Measurements from ENCODE around the gene CRIP1.

CRIP1 gene

DNA sequence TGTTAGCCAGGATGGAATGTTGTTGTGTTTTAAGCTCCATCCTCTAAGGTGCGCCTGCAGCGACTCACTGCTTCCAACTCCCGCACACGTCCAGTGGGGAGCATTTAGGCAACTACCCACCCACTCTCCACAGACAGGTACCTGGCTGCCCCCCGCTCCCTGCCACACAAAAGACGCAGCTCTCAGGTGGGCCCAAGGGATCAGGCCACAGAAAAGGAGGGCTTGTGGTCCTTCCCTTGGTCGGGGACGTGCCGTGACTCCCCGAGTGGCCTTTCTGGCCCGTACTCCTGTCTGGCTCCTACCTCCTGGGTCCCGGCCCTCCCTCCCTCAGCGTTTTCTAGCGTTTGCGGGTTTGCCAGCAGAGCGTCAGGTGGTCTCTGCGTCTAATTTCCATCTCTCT, 20.6 kb downstream of the CRIP1 start:
- no peak for DNase-seq

DNA sequence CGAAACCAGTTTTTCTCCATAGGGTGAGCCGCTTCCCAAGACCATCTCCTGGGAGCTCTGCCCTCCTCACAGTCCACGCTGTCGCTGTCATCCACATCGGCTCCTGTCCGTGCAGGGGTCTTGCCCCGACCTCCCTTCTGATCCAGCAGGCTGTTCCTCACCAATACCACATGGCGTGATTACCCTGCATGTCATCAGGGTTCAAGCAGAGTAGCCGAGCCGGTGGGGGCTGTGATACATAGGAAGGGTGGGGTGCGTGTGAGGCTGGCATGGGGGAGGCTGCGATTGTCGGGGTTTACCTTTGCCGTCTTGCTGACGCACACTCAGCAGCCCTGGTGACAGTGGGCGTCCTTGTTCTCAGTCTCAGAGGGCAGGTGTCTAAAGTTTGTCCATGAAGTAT, 21.4 kb downstream of the CRIP1 start:
- DNase-seq = no peak

DNA sequence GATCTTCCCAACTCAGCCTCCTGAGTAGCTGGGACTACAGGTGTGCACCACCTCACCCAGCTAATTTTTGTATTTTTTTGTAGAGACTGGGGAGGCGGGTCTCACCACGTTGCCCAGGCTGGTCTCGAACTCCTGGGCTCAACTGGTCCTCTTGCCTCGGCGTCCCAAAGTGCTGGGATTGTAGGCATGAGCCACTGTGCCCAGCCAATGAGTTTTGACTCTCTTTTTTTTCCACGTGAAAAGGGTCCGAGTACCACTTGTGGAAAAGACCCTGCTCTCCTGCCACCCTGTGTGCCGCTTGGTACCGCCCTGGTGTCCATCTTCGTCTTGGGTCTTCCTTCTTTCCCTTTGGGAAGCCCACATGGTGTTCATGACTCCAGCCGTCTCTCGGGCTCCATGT, 21.9 kb downstream of the CRIP1 start:
- no peak for DNase-seq

DNA sequence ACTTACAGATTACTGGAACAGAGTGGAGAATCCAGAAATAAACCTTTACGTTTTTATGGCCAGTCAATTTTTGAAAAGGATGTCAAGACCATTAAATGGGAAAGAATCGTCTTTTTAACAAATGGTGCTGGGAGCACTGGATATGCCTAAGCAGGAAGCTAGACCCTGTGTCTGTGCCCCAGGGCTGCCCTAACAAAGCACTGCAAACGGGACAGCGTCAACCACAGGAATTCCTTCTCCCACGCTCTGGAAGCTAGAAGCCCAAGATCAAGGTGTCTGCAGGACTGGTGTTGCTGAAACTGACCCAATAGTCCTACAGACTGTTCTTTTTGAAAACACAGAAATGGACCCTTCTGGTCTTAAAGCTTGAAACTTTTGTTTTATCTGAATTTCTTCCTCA, 30.4 kb downstream of the CRIP1 start:
- no peak for DNase-seq

DNA sequence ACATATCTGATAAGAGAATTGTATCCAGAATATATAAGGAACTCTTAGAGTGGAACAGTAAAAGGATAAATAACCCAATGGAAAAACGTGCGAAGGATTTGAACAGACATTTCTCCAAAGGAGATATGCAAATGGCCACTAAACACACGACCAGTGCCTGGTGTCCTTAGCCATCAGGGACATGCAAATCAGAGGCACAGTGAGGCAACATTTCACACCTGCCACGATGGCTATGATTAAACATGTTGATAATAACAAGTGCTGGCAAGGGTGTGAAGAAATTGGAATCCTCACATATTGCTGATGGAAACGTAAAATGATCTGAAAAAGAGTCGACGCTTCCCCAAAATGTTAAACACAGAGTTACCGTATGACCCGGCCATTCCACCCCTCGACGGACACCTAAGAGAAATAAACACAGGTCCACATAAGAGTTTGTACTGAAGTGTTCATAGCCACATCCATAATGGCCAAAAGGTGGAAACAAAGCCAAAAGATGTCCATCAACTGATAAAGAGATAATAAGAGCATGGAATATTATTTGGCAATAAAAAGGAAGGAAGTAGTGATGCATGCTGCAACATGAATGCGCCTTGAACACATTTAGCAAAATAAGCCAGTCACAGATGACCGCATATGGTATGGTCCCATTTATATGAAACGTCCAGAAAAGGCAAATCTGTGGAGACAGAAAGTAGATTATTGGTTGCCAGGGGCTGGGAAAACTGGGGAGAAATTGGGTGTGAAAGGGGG, 33.4 kb downstream of the CRIP1 start:
- no peak for DNase-seq

DNA sequence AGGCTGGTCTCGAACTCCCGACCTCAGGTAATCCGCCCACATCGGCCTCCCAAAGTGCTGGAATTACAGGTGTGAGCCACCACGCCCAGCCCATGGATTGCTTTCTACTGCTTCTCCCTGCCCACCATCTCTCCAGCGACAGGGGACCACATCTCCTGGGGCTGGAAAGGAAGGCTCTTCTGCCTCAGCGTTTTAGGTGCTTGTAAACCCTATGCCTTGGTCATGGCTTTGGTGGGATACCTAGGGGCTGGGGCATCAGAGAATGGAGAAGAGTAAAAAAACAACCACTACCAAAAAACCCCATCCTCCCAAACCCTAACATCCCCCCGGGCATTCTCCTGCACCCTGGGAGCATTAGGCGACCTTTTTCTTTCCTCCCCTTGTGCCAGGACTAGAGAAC, 38.6 kb downstream of the CRIP1 start:
- DNase-seq = no peak

DNA sequence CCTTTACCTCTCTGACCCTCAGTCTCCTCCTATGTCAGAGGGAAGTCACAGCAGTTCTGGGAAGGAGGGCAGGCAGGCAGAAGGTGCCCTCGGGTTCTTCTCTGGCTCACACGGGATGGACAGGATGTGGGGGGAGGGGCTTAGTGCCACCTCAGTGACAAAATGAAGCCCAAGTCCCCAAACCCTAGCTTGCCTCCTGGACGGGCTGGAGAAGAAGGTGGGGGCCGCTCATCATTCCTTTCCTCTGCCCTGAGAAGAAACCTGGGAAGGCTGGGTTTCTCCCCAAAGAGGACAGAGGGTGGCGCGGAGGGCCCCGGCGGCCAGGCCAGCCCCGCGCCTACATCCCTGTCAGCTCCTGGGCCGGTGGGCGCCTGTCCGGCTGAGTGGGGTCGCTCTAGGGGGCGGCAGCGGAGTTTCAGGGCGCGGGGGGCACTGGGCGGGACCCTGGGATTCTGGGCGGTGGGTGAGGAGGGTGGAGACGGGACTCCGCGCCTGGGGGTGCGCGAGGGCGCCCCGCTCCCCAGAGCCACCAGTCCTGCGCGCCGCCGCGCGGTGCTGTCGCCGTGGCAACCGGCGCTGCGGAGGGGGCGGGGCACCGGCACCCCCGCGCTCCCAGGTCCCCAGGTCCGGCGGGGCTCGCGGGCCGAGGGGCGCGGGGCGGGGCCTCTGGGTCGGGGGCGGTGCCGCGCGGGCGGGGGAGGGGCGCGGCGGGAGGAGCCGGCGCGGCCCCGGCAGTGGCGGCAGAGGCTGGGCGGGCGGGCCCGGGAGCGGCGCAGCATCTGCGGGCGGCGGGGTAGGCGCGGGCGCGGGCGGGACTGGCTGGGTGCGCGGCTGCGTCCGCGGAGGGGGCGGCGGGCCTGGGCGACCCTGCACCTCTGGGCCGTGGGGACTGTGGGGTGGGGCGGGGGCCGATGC, 39.4 kb downstream of the CRIP1 start, which contains the start of gene TMEM121:
TSS of gene TMEM121 (plus strand) at position 723 of the 915 bp plus-strand sequence. CDS start 2,252 bp downstream, outside the sequence.
- DNase-seq = no peak

DNA sequence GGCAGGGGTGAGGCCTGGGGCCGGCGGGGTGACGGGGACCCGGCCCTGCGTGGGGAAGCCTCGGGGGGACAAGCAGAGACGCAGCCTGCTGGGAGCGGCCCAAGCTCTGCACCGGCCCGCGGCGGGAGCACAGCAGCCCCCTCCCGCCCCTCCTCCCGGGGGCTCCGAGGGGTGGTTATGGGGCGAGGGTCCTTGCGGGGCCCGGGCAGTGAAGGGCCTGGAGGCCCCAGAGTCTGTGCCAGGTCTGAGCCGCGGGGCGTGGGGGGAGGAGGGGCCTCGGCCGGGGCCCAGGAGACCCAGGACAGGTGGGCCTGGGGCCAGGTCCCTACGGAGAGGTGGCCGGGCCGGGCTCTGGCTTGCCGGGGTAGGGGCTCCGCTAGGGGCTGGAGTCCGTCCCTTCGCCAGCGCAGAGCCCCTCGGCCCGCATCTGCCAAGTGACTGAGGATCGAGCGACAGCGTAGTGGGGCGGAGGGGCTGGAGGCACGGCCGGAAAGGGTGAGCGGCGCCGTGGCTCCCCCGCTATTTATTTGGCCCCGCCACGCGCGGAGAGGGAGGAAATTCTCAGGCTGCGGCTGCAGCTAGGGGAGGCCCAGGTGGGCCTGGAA, 40.2 kb downstream of the CRIP1 start:
- DNase-seq = no peak

DNA sequence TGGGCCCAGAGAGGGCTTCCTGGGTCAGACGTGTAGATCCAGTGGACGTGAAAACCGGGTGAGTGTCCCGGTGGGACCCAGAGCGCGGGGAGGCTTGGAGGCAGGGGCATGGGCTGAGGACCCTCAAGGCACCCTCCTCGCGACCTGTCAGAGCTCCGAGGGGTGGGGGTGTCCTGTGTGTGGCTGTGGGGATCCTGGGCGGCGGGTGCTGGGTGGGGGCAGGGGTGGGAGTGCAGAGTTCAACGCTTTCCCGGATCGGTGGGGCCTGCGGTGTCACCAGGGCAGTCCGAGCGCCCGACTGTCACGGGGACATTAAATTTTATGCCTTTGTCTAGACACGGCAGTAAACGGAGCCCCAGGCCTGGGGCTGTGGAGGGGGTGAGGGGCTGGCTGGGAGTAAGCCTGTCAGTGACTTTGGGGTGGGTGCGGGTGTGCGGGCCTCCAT, 40.7 kb downstream of the CRIP1 start:
- no peak for DNase-seq

DNA sequence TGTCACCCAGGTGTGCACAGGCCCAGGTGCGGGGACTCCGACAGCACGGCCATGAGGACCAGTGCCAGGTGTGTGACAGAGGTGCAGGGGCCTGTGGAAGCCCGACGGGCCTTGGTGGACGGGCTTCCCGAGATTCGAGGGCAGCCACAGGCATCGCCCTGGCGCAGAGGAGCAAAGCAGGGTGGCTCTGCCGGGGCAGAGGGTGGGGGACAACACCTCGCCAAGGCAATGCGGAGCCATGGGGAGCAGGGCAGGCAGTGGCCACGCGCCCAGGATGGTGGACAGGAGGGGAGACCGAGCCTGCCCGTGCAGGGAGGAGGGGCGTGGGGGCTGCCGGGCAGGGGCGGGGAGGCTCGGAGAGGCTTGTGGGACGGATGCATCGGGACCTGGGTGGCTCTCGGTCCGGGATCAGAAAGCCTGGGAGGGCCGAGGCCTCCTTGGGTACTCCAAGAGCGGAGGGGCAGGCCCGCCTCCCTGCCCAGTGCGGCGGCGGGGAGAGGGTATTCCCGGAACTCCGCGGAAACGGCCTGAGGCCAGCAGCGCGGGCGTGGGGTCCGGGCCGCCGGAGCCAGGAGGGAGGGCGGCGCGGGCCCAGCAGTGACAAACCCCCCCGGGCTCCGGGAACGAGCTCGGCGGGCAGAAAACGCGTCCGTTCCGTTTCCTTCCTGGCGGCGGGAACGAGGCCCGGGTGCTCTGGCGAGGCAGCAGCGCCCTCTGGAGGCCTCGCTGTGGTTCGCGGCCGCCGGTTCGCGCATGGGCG, 41.3 kb downstream of the CRIP1 start:
- peak; percentile 48 to 78 for DNase-seq

DNA sequence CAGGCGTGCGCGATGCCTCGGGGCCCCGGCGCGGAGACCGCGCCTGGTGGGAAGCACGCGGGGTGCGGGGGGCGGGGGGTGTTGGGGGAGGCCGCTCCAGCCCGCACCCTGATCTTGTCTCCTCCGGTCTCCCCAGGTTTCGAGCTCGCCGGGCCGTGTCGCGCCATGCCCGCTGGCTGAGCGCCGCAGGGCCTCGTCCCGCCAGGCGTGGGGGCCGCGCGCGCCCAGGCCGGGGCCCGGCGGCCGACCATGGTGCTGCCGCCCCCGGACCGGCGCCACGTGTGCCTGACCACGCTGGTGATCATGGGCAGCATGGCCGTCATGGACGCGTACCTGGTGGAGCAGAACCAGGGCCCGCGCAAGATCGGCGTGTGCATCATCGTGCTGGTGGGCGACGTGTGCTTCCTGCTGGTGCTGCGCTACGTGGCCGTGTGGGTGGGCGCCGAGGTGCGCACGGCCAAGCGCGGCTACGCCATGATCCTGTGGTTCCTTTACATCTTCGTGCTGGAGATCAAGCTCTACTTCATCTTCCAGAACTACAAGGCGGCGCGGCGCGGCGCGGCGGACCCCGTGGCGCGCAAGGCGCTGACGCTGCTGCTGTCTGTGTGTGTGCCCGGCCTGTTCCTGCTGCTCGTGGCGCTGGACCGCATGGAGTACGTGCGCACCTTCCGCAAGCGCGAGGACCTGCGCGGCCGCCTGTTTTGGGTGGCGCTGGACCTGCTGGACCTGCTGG, 42.1 kb downstream of the CRIP1 start:
- DNase-seq = peak in 1 of 2 donors; percentile 6

DNA sequence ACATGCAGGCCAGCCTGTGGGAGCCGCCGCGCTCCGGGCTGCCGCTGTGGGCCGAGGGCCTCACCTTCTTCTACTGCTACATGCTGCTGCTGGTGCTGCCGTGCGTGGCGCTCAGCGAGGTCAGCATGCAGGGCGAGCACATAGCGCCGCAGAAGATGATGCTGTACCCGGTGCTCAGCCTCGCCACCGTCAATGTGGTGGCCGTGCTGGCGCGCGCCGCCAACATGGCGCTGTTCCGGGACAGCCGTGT, 42.6 kb downstream of the CRIP1 start:
- DNase-seq = no peak

DNA sequence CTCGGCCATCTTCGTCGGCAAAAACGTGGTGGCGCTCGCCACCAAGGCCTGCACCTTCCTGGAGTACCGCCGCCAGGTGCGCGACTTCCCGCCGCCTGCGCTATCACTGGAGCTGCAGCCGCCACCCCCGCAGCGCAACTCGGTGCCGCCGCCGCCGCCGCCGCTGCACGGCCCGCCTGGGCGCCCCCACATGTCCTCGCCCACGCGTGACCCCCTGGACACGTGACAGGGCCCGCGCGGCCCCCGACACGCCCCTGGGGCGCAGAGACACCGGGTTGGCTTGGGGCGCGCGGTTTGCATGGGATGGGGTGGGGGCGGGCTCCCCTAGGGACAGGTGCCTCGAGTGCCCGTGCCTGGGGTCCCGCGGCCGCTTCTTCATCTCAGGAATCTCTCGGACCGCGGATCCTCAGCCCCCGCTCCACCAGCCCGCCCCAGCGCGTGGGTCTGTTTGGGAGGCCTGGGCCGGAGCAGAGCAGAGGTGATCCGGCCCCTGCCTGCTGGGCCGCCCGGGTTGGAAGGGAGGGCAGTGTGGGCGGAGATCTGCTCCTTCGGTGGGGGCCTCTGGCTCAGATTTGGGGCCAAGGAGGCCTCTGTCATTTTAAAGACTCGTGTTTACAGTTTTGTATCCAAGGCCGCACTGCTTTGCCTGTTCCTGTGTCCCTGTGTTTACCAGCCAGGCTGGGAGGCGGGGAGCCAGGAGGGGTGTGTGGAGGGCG, 43.0 kb downstream of the CRIP1 start:
- DNase-seq = no peak

DNA sequence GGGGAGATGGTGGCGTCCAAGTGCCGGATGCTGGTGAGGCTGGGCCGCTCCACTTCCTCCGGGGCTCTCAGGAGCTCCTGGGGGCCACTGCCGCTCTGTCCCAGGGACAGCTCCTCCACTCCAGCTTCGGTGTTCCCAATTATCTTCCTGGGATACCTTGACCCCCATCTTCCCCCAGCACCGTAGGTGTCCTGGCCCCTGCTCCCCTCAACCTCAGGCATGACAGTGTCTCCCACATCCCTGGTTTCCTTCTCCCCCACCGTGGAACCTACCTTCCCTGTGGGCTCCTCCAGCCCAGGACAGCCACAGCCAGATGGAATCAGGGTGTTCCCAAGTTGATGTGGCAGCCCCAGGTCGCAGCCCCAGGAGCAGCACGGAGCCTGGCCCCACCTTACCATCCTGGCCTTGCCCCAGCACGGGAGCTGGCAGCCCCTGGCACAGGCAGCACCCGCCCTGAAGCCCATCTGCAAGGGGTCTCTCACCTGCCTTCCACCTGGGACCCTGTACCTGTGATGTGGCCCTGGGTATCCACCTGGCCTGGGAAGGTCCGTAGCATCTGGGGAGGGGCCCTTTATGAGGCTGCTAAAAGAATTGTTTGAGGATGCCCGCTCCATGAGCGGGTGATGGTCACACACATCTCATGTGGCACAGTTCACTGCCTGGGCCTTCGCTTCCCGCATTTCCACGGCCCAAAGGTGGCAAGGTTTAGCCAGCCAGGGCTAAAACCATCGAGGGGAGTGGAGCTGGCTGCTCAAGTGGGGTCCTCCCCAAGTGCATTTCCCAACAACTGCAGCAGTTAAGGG, 43.8 kb downstream of the CRIP1 start:
- no peak for DNase-seq

DNA sequence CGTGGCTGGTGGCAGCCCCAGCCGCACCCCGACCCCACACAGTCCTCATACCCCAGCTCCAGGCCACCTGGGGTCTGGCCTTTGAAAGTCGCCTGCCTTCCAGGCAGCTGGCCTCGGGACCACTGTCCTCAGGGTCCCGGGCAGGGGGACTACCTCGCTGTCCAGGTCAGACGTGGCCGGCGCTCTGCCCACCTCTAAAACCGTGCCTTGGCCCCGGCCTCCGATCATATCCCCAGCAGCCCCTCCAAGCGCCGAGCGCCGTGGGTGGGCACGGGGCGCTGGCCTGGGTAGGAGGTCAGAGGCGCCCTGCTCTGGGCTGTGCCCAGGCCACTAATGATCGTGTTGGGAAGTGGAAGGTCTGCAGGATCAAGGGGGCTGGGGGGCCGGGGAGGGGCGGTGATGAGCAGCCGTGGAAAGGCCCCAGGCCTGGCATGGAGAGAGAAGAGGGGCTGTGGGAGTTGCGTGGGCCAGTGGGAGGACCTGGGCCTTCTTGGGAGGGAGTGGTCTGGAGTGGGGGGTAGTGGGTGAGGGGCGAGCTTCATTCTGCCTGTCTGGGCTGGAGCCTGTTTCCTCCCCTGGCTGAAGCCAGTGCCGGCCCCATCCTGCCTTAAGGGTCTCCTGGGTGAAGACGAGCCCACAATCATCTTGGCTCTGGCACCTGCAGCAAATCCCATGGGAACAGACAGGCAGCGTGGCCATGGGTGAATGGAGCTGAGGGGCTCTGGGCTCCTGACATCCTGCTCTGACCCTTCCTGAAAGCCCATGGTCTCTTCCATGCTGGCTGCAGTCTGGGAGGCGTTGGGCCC, 44.6 kb downstream of the CRIP1 start:
- no peak for DNase-seq

DNA sequence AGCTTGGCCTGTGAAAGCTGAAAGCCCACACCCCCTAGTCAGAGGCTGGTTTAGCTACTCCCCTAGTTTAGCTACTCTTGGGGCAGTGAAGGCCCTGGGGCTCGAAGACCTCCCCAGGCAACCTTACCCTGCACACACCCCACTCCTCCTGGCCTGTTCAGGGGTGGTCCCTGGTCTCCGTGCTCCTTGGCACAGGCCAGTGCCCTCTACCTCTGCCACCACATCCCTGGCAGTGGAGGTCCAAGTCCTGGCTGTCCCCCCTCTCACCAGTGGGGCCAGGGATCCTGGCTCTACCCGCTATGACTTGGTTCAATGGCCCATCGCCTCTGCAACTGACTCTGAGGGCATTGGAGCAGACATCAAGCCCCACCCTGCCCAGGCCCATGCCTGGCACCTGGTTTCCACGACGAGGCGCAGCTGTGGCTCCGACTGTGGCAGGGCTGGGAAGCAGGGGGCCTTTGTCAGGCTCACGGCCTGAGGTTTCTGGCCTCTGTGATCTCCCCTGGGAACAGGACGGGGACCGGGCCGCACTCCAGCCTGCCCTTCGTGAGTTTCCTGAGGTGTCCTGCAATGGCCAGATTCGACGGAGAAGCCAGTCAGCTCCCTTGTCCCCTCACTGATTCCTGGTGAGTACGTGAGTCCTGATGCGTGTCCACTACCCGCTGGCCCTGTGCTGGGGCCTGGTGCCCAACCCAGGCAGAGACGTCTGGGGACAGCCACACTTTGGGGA, 45.4 kb downstream of the CRIP1 start:
- DNase-seq = no peak

DNA sequence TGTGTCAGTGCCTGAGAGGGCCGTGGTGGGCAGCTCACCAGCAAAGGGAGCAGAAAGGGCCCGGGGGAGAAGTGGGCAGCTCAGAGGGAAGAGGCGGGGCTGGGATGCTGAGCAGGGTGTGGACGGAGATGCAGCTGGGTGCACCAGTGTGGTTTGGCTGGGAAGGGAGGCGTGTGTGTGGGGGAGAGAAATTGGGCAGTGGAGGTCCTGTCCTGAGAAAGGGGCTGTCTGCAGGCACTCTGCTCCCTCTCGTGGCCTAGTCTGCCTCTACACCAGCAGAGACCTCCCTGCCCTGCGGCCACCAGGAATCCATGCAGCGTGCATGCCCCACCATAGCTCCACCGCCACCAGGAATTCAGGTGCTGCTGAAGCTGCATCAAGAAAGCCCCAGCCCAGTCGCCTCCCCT, 46.1 kb downstream of the CRIP1 start:
- DNase-seq = no peak

DNA sequence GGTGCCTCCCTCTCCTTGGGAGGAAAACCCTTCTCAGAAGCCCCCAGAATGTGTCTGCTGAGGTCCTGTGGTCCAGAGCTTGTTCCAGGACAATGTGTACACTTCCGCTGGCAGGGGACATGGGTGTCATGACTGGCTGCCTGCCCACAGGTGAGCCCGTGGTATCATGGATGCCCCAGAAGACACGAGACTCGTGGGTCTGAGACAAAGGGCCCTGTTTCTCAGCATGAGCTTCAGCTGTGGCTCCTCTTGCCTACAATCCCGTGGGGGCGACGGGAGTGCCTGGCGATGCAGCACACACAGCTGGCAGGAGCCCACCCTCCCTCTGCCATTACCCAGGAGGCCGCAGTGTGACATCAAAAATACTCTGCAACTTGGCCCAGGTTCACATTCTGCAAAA, 46.7 kb downstream of the CRIP1 start:
- DNase-seq = no peak
